Nephron progenitor cell (in vitro differentiated cells): ENCODE measurements around the gene SRPK1.

Source experiments
- DNase-seq: peaks from one replicate; pipeline ENCODE4 v3.0.0; 2021
- H3K27ac Mint-ChIP-seq: 2 replicates; pipeline ENCODE4 v1.8.0; 2021; ENCODE audit warnings: mild to moderate bottlenecking, moderate library complexity, mixed read lengths
- H3K27me3 Mint-ChIP-seq: 2 replicates; pipeline ENCODE4 v1.8.0; 2021; ENCODE audit warnings: mild to moderate bottlenecking, low read depth, mixed read lengths; ENCODE audit not compliant: poor library complexity
- H3K36me3 Mint-ChIP-seq: 2 replicates; pipeline ENCODE4 v1.8.0; 2021; ENCODE audit warnings: low read depth, mixed read lengths
- H3K4me1 Mint-ChIP-seq: 2 replicates; pipeline ENCODE4 v1.8.0; 2021; ENCODE audit warnings: mixed read lengths
- H3K4me3 Mint-ChIP-seq: 2 replicates; pipeline ENCODE4 v1.8.0; 2021; ENCODE audit warnings: mild to moderate bottlenecking, moderate library complexity, mixed read lengths
- H3K9me3 Mint-ChIP-seq: 2 replicates; pipeline ENCODE4 v1.8.0; 2021; ENCODE audit warnings: mild to moderate bottlenecking, moderate library complexity, mixed read lengths
- CTCF ChIP-seq: fragments of 200-600 bp; sonication (generic); IDR thresholded peaks from 2 replicates; pipeline ENCODE4 v1.5.0; 2021; ENCODE audit warnings: antibody characterized with exemption

SRPK1 gene

GRCh38 chr6:35920793-35921732, at the start of gene SRPK1:
SRPK1 (minus strand) TSS chr6:35921098; CDS start chr6:35921056, 42 bp downstream.
- Mint-ChIP-seq H3K27ac (peak within 1 kb of the TSS; percentile 78), H3K4me3 (peak within 1 kb of the TSS; percentile 97), H3K4me1 (peaks cover 51% of the 10 kb centered on the region), H3K27me3 (no peaks in the 10 kb centered on the region), H3K9me3 (no peaks in the 10 kb centered on the region), H3K36me3 (peaks cover 12% of the 10 kb centered on the region)
- TF ChIP-seq CTCF = no peak
- DNase-seq = peak; percentile 92

- Mint-ChIP-seq H3K36me3 (no peaks in the 10 kb centered on the region), H3K9me3 (no peaks in the 10 kb centered on the region), H3K4me3 (no peak overlapping the region), H3K4me1 (peaks cover 4% of the 10 kb centered on the region), H3K27me3 (peaks cover 9% of the 10 kb centered on the region), H3K27ac (no peak overlapping the region)
- DNase-seq = no peak
- no peak for TF ChIP-seq CTCF
These were observed 49.3 kb upstream of the SRPK1 start for GRCh38 chr6:35970181-35970580.

- peaks cover 10% of the 10 kb centered on the region for H3K27me3 Mint-ChIP-seq
- H3K9me3 Mint-ChIP-seq = no peaks in the 10 kb centered on the region
- no peak for DNase-seq
- no peak overlapping the region for H3K4me3 Mint-ChIP-seq
- no peak overlapping the region for H3K27ac Mint-ChIP-seq
- H3K4me1 Mint-ChIP-seq = peaks cover 4% of the 10 kb centered on the region
- H3K36me3 Mint-ChIP-seq = no peaks in the 10 kb centered on the region
- TF ChIP-seq CTCF = no peak
These were observed 48.7 kb upstream of the SRPK1 start for GRCh38 chr6:35969646-35970045.

- Mint-ChIP-seq H3K36me3 (no peaks in the 10 kb centered on the region), H3K4me1 (peaks cover 4% of the 10 kb centered on the region), H3K4me3 (no peak overlapping the region), H3K27ac (no peak overlapping the region), H3K27me3 (peaks cover 16% of the 10 kb centered on the region), H3K9me3 (no peaks in the 10 kb centered on the region)
- no peak for DNase-seq
- no peak for TF ChIP-seq CTCF
These were observed 47.9 kb upstream of the SRPK1 start for GRCh38 chr6:35968821-35969220.

GRCh38 chr6:35967076-35967774, 46.3 kb upstream of the SRPK1 start:
- H3K9me3 Mint-ChIP-seq = no peaks in the 10 kb centered on the region
- TF ChIP-seq CTCF = no peak
- H3K4me3 Mint-ChIP-seq = no peak overlapping the region
- H3K36me3 Mint-ChIP-seq = no peaks in the 10 kb centered on the region
- peaks cover 16% of the 10 kb centered on the region for H3K27me3 Mint-ChIP-seq
- no peak for DNase-seq
- H3K4me1 Mint-ChIP-seq = no peaks in the 10 kb centered on the region
- H3K27ac Mint-ChIP-seq = no peak overlapping the region
